ENCODE data around the gene UMPS. TPM values are rescaled to one million over a fixed set of nuclear protein-coding genes. Genes with fewer than 3 reads are reported as not detected.
A peak's percentile ranks its signal among the peaks of the same experiment; 100 is the strongest.
"Not testable (repeated sequence)": the region's sequence is repeated elsewhere in the genome, so short reads cannot be mapped to it uniquely, and the experiment has no call there.

Gene UMPS
- total RNA-seq, 2 donors from 2014 or later = 53.9 to 60.8 TPM

DNA sequence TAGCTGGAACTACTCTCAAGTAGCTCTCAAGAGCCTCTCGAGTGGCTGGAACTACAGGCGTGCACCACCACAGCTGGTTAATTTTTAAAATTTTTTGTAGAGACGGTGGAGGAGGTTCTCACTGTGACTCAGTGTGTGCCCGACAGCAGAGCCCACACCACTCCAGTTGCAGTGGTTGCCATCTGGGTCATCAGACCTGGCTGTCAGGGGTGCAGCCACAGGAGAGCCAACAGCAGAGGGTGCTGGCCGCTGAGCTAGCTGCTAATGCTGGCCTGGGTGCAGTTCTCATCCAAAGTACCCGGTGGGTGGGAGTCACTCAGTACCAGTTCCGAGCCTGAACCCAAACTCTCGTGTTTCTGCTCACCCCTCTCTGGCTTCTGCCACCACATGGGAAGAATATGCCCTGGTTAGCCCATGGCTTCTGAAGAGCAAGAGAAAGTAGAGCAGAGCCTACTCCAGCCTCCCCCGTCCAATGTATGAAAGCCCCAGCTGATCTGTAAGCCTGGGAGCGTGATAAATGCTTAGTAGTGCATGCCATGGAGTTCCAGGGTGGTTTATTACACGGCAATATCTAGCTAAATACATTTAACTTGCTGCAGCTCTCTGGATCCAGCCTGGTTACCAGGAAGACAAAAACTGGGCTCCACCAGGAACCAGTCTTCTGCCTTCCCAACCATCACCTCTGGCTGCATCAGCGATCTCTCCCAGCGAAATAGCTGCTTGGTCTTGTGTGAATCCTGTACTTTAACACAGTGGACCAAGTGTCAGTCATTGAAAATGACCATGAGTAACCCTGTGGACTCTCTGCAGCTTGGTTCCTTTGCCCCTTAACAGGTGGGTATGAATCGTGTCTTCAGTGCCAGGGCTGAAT, 17.1 kb downstream of the UMPS start:
- Histone ChIP-seq H3K27me3 (ENCODE audit: control insufficient read depth, insufficient read depth, low read length, poor library complexity, severe bottlenecking) (no peaks in the 10 kb centered on the region), H3K36me3 (ENCODE audit: control insufficient read depth, insufficient read depth, low read length) (peaks cover 55% of the 10 kb centered on the region), H3K9ac (ENCODE audit: extremely low read depth, low read length, poor library complexity, severe bottlenecking) (no peak overlapping the region), H3K4me1 (ENCODE audit: control insufficient read depth, insufficient read depth, low read length) (peaks cover 9% of the 10 kb centered on the region), H3K27ac (ENCODE audit: low read depth, low read length) (no peak overlapping the region), H3K9me3 (ENCODE audit: control insufficient read depth, low read length) (no peaks in the 10 kb centered on the region), H3K4me3 (ENCODE audit: low read length) (no peak overlapping the region)
- Mint-ChIP-seq H3K9me3 (peaks cover 17% of the 10 kb centered on the region), H3K4me1 (peaks cover 15% of the 10 kb centered on the region), H3K36me3 (ENCODE audit: low read depth) (peaks cover 57% of the 10 kb centered on the region), H3K27me3 (ENCODE audit: insufficient read depth) (no peaks in the 10 kb centered on the region), H3K27ac (peak overlapping the region; percentile 48), H3K4me3 (no peak overlapping the region)
- peak; percentile 64 for DNase-seq
- 91 to 94% methylated on average over 10 to 14 of the region's 14 CpGs for WGBS, 2 experiments (ENCODE audit: insufficient coverage in 1 of 2, insufficient read length in 1 of 2)
- TF ChIP-seq, protein P1, sequence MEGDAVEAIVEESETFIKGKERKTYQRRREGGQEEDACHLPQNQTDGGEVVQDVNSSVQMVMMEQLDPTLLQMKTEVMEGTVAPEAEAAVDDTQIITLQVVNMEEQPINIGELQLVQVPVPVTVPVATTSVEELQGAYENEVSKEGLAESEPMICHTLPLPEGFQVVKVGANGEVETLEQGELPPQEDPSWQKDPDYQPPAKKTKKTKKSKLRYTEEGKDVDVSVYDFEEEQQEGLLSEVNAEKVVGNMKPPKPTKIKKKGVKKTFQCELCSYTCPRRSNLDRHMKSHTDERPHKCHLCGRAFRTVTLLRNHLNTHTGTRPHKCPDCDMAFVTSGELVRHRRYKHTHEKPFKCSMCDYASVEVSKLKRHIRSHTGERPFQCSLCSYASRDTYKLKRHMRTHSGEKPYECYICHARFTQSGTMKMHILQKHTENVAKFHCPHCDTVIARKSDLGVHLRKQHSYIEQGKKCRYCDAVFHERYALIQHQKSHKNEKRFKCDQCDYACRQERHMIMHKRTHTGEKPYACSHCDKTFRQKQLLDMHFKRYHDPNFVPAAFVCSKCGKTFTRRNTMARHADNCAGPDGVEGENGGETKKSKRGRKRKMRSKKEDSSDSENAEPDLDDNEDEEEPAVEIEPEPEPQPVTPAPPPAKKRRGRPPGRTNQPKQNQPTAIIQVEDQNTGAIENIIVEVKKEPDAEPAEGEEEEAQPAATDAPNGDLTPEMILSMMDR (conservative IDR thresholded peaks at IDR 0.05) = peak; percentile 43

- Mint-ChIP-seq H3K9me3 (peaks cover 17% of the 10 kb centered on the region), H3K36me3 (ENCODE audit: low read depth) (peaks cover 51% of the 10 kb centered on the region), H3K27ac (peak overlapping the region; percentile 96), H3K4me1 (peaks cover 28% of the 10 kb centered on the region), H3K4me3 (no peak overlapping the region), H3K27me3 (ENCODE audit: insufficient read depth) (no peaks in the 10 kb centered on the region)
- 82 to 87% methylated on average over 8 of the region's 8 CpGs for WGBS, 2 experiments (ENCODE audit: insufficient coverage in 1 of 2, insufficient read length in 1 of 2)
- Histone ChIP-seq H3K9ac (ENCODE audit: extremely low read depth, low read length, poor library complexity, severe bottlenecking) (peak overlapping the region; percentile 11), H3K27me3 (ENCODE audit: control insufficient read depth, insufficient read depth, low read length, poor library complexity, severe bottlenecking) (no peaks in the 10 kb centered on the region), H3K9me3 (ENCODE audit: control insufficient read depth, low read length) (no peaks in the 10 kb centered on the region), H3K4me1 (ENCODE audit: control insufficient read depth, insufficient read depth, low read length) (peaks cover 9% of the 10 kb centered on the region), H3K36me3 (ENCODE audit: control insufficient read depth, insufficient read depth, low read length) (peaks cover 46% of the 10 kb centered on the region), H3K4me3 (ENCODE audit: low read length) (no peak overlapping the region), H3K27ac (ENCODE audit: low read depth, low read length) (peak overlapping the region; percentile 17)
- TF ChIP-seq, protein P1 (conservative IDR thresholded peaks at IDR 0.05) = no peak
- DNase-seq = peak; percentile 63
These were observed 18.4 kb downstream of the UMPS start for GRCh38 chr3:124748560-124749198.

- Mint-ChIP-seq H3K4me1 (peaks cover 38% of the 10 kb centered on the region), H3K36me3 (ENCODE audit: low read depth) (peaks cover 40% of the 10 kb centered on the region), H3K9me3 (peaks cover 17% of the 10 kb centered on the region)
- not testable (repeated sequence) for H3K9ac ChIP-seq (ENCODE audit: extremely low read depth, low read length, poor library complexity, severe bottlenecking); H3K4me3 Mint-ChIP-seq; H3K4me3 ChIP-seq (ENCODE audit: low read length); H3K4me1 ChIP-seq (ENCODE audit: control insufficient read depth, insufficient read depth, low read length); H3K27ac ChIP-seq (ENCODE audit: low read depth, low read length); H3K27me3 ChIP-seq (ENCODE audit: control insufficient read depth, insufficient read depth, low read length, poor library complexity, severe bottlenecking); H3K27me3 Mint-ChIP-seq (ENCODE audit: insufficient read depth); H3K9me3 ChIP-seq (ENCODE audit: control insufficient read depth, low read length); DNase-seq; H3K27ac Mint-ChIP-seq
- WGBS, 2 experiments (ENCODE audit: insufficient coverage in 1 of 2, insufficient read length in 1 of 2) = 92% methylated on average over 9 of the region's 27 CpGs; no CpG with 5 or more reads in 1 of the 2 experiments
- H3K36me3 ChIP-seq (ENCODE audit: control insufficient read depth, insufficient read depth, low read length) = peaks cover 34% of the 10 kb centered on the region
These were observed 19.6 kb downstream of the UMPS start for GRCh38 chr3:124749877-124750276.

Data from endodermal cell (in vitro differentiated cells).